Neural cell (in vitro differentiated cells): ENCODE measurements around the gene MTR. TPM values are rescaled to one million over a fixed set of nuclear protein-coding genes. Genes with fewer than 3 reads are reported as not detected.

ENCODE experiments used
- H2AFZ ChIP-seq: fragments of 200-600, 300-800 bp; sonication (generic), shearing (Covaris generic); 2 replicates; pipeline ENCODE4 v1.6.0; 2014; ENCODE audit warnings: low read depth, mild to moderate bottlenecking, antibody characterized with exemption, low read length, moderate library complexity
- H3F3A ChIP-seq: fragments of 200-600 bp; shearing (Covaris generic); 2 replicates; pipeline ENCODE4 v1.6.1; 2016; ENCODE audit warnings: mild to moderate bottlenecking, moderate library complexity, mixed read lengths, antibody characterized with exemption, low read length; ENCODE audit not compliant: insufficient read depth, poor library complexity, severe bottlenecking
- H3K27ac ChIP-seq: fragments of 200-600, 300-800 bp; sonication (generic), shearing (Covaris generic); 2 replicates; pipeline ENCODE4 v1.5.1; 2014; ENCODE audit warnings: mild to moderate bottlenecking, low read length, moderate library complexity
- H3K27me3 ChIP-seq: fragments of 300-800, 200-600 bp; sonication (generic), shearing (Covaris generic); 2 replicates; pipeline ENCODE4 v1.6.0; 2014; ENCODE audit warnings: mild to moderate bottlenecking, low read depth, low read length, moderate library complexity; ENCODE audit not compliant: insufficient read depth
- H3K36me3 ChIP-seq: fragments of 300-800, 200-600 bp; sonication (generic), shearing (Covaris generic); 2 replicates; pipeline ENCODE4 v1.5.1; 2014; ENCODE audit warnings: mild to moderate bottlenecking, antibody characterized with exemption, low read length, moderate library complexity; ENCODE audit not compliant: insufficient read depth
- H3K4me2 ChIP-seq: fragments of 300-800, 200-600 bp; sonication (generic), shearing (Covaris generic); 2 replicates; pipeline ENCODE4 v1.6.0; 2014; ENCODE audit warnings: mild to moderate bottlenecking, low read length
- H3K4me3 ChIP-seq: fragments of 300-800, 200-600 bp; sonication (generic), shearing (Covaris generic); 2 replicates; pipeline ENCODE4 v1.5.1; 2014; ENCODE audit warnings: mild to moderate bottlenecking, low read length, moderate library complexity
- H3K79me2 ChIP-seq: fragments of 200-600 bp; shearing (Covaris generic); replicated peaks from 2 replicates; pipeline ENCODE4 v1.6.0; 2014; ENCODE audit warnings: mild to moderate bottlenecking, low read length, moderate library complexity; ENCODE audit not compliant: insufficient read depth
- H3K9ac ChIP-seq: fragments of 300-800, 200-600 bp; sonication (generic), shearing (Covaris generic); 2 replicates; pipeline ENCODE4 v1.6.1; 2016; ENCODE audit warnings: mild to moderate bottlenecking, low read length, mixed read lengths
- H3K9me2 ChIP-seq: fragments of 200-600 bp; shearing (Covaris generic); 2 replicates; pipeline ENCODE4 v1.6.1; 2016; ENCODE audit warnings: mild to moderate bottlenecking, low read length, mixed read lengths; ENCODE audit not compliant: insufficient read depth
- H3K9me3 ChIP-seq: fragments of 200-600, 300-800 bp; sonication (generic), shearing (Covaris generic); 2 replicates; pipeline ENCODE4 v1.6.1; 2016; ENCODE audit warnings: mild to moderate bottlenecking, mixed run types, low read length, moderate library complexity, mixed read lengths
- H4K20me1 ChIP-seq: fragments of 200-600 bp; shearing (Covaris generic); 2 replicates; pipeline ENCODE4 v1.6.1; 2016; ENCODE audit warnings: mild to moderate bottlenecking, mixed run types; ENCODE audit not compliant: insufficient read depth
- EP300 ChIP-seq: fragments of 450-650 bp; conservative IDR thresholded peaks from 2 replicates; pipeline ENCODE4 v1.6.1; 2014; ENCODE audit warnings: antibody characterized with exemption, mild to moderate bottlenecking, moderate library complexity; ENCODE audit not compliant: poor library complexity, severe bottlenecking
- EZH2 ChIP-seq: fragments of 200-600, 300-800 bp; shearing (Covaris generic), sonication (generic); IDR thresholded peaks from 2 replicates; pipeline ENCODE4 v1.6.1; 2014; ENCODE audit warnings: antibody characterized with exemption, low read length, borderline replicate concordance, mild to moderate bottlenecking; ENCODE audit not compliant: insufficient read depth, poor library complexity, severe bottlenecking
- MXI1 ChIP-seq: fragments of 450-650 bp; conservative IDR thresholded peaks from 2 replicates; pipeline ENCODE4 v1.6.1; 2014; ENCODE audit warnings: antibody characterized with exemption, mild to moderate bottlenecking; ENCODE audit not compliant: poor library complexity, severe bottlenecking
- POLR2AphosphoS5 ChIP-seq: IDR thresholded peaks from 2 replicates; pipeline ENCODE4 v1.6.1; 2012
- RAD21 ChIP-seq: fragments of 450-650 bp; conservative IDR thresholded peaks from 2 replicates; pipeline ENCODE4 v1.6.1; 2014; ENCODE audit warnings: antibody characterized with exemption, mild to moderate bottlenecking, moderate library complexity
- SMC3 ChIP-seq: fragments of 450-650 bp; conservative IDR thresholded peaks from 2 replicates; pipeline ENCODE4 v1.6.1; 2014; ENCODE audit warnings: antibody characterized with exemption, mild to moderate bottlenecking, moderate library complexity; ENCODE audit not compliant: poor library complexity
- TAF1 ChIP-seq: IDR thresholded peaks from 2 replicates; pipeline ENCODE4 v1.6.1; 2012; ENCODE audit warnings: low read depth
- polyA plus RNA-seq: library from polyadenylated mRNA; depleted of rRNA; stranded (reverse); fragments of >200 nt; gene quantifications from 2 replicates; pipeline ENCODE4 v1.2.3, GENCODE V29; 2014
- TF ChIP-seq, protein P1 (sequence below): IDR thresholded peaks from 2 replicates; pipeline ENCODE4 v1.6.1; 2012; ENCODE audit warnings: borderline replicate concordance
- TF ChIP-seq, protein P2 (sequence below): fragments of 450-650 bp; IDR thresholded peaks from 2 replicates; pipeline ENCODE4 v1.5.1; 2014; ENCODE audit warnings: antibody characterized with exemption, mild to moderate bottlenecking, moderate library complexity; ENCODE audit not compliant: poor library complexity, severe bottlenecking

MTR gene
- polyA plus RNA-seq, 1 donor from 2014 or later, result 14.1 TPM

DNA sequence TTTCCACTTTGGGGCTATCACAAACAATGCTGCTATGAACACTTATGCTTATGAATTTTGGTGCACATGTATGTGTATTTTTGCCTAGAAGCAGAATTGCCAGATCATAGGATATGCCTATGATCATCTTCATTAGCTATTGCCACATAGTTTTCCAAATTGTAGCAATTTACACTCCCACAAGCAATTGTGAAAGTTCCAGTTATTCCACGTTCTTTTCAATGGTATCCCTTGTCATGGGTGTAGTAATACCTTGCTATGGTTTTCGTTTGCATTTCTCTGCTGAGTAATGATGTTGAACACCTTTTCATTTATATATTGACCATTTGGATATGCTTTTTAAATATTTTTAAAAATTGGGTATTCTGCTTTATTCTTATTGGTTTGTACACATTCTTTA is 82.6 kb downstream of the MTR start:
- H3K9me2 ChIP-seq, result no peaks in the 10 kb centered on the region

DNA sequence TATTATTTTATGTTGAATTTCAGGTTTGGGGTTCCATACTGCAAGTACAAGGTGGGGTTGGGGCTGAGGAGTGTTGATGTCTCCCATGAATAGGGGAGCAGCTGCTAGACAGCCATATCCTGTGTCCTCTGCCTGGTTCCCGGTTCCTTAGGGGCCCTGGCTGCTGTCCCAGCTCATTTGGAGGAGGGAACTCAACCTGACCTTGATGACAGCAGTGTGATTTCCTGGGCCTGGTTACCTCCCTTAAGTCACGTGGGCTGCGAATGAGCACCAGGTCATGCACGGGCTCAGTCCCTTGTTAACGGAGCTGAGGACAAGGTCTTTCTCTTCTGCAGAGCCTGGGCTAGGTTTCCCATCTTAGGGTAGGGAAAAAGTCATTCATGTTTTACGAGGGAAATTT is 85.1 kb downstream of the MTR start:
- Histone ChIP-seq H3K9ac (no peak overlapping the region), H3K9me3 (no peaks in the 10 kb centered on the region), H3K9me2 (no peaks in the 10 kb centered on the region), H3K4me3 (no peak overlapping the region), H3K27ac (no peak overlapping the region), H2AFZ (no peak overlapping the region), H3K79me2 (no peaks in the 10 kb centered on the region), H3K36me3 (no peaks in the 10 kb centered on the region), H3F3A (no peaks in the 10 kb centered on the region), H3K4me2 (no peak overlapping the region), H4K20me1 (no peaks in the 10 kb centered on the region), H3K27me3 (no peaks in the 10 kb centered on the region)
- TF ChIP-seq RAD21 (no peak), EP300 (no peak), SMC3 (no peak), MXI1 (no peak)
- TF ChIP-seq, protein P1, sequence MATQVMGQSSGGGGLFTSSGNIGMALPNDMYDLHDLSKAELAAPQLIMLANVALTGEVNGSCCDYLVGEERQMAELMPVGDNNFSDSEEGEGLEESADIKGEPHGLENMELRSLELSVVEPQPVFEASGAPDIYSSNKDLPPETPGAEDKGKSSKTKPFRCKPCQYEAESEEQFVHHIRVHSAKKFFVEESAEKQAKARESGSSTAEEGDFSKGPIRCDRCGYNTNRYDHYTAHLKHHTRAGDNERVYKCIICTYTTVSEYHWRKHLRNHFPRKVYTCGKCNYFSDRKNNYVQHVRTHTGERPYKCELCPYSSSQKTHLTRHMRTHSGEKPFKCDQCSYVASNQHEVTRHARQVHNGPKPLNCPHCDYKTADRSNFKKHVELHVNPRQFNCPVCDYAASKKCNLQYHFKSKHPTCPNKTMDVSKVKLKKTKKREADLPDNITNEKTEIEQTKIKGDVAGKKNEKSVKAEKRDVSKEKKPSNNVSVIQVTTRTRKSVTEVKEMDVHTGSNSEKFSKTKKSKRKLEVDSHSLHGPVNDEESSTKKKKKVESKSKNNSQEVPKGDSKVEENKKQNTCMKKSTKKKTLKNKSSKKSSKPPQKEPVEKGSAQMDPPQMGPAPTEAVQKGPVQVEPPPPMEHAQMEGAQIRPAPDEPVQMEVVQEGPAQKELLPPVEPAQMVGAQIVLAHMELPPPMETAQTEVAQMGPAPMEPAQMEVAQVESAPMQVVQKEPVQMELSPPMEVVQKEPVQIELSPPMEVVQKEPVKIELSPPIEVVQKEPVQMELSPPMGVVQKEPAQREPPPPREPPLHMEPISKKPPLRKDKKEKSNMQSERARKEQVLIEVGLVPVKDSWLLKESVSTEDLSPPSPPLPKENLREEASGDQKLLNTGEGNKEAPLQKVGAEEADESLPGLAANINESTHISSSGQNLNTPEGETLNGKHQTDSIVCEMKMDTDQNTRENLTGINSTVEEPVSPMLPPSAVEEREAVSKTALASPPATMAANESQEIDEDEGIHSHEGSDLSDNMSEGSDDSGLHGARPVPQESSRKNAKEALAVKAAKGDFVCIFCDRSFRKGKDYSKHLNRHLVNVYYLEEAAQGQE, result no peak
- TF ChIP-seq, protein P2, sequence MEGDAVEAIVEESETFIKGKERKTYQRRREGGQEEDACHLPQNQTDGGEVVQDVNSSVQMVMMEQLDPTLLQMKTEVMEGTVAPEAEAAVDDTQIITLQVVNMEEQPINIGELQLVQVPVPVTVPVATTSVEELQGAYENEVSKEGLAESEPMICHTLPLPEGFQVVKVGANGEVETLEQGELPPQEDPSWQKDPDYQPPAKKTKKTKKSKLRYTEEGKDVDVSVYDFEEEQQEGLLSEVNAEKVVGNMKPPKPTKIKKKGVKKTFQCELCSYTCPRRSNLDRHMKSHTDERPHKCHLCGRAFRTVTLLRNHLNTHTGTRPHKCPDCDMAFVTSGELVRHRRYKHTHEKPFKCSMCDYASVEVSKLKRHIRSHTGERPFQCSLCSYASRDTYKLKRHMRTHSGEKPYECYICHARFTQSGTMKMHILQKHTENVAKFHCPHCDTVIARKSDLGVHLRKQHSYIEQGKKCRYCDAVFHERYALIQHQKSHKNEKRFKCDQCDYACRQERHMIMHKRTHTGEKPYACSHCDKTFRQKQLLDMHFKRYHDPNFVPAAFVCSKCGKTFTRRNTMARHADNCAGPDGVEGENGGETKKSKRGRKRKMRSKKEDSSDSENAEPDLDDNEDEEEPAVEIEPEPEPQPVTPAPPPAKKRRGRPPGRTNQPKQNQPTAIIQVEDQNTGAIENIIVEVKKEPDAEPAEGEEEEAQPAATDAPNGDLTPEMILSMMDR, result no peak

More for the DNA sequence above, 82.6 kb downstream of the MTR start:
- Histone ChIP-seq H3K36me3 (no peaks in the 10 kb centered on the region), H2AFZ (no peak overlapping the region), H3K79me2 (no peaks in the 10 kb centered on the region), H3K27ac (no peak overlapping the region), H3K9me3 (no peaks in the 10 kb centered on the region), H3F3A (no peaks in the 10 kb centered on the region), H3K4me3 (no peak overlapping the region), H3K9ac (no peak overlapping the region), H4K20me1 (no peaks in the 10 kb centered on the region), H3K4me2 (no peak overlapping the region), H3K27me3 (no peaks in the 10 kb centered on the region)
- TF ChIP-seq MXI1 (no peak), SMC3 (no peak), TAF1 (no peak), POLR2AphosphoS5 (no peak), RAD21 (no peak), EZH2 (no peak)
- TF ChIP-seq, protein P1, result no peak
- TF ChIP-seq, protein P2, result no peak
